ENCODE results near the gene TTLL8. TPM values are rescaled to one million over a fixed set of nuclear protein-coding genes. Genes with fewer than 3 reads are reported as not detected.
"Not testable (repeated sequence)": the region's sequence is repeated elsewhere in the genome, so short reads cannot be mapped to it uniquely, and the experiment has no call there.

TTLL8 gene
- total RNA-seq, 1 experiment from 2014 or later: not detected

DNA sequence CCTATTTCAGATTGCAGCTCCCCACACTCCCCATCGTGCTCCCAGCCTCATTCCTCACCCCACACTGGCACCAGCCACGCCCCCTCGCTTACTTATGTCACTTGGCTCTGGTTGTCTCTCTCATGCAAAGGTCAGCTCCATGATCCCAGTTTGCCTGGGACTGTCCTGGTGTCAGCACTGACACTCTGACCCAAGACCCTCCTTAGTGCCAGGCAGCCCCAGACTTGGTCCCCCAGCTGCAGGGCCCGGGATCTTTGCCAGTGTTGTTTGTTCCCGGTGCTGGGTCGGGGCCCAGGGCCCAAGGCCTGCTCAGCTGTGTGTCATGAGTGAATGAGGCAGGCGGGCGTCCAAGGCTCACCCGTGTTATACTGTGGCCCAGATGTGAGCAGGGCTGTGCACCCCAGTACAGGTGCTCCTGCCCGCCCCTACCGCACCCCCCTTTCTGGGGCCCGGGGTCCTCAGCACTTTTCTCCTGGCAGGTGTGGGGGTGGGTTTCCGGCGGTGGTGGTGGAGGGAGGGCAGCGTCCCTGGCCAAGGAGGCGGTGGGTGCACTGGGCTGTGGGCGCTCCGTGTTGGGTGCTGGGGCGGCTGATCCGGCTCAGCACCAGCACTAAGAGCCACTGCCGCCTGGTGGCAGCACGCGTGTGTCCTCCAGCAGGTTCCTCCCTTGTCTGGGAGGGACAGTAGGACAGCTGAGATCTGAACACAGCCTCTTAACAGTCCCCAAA lies 65.0 kb downstream of the TTLL8 start:
- Histone ChIP-seq H3K9me2 (replicated peaks; ENCODE audit: insufficient read depth, low read length) (no peaks in the 10 kb centered on the region), H3K4me3 (ENCODE audit: low read length) (no peak overlapping the region), H2AFZ (ENCODE audit: low read length) (no peak overlapping the region), H3K9me3 (ENCODE audit: low read length) (no peaks in the 10 kb centered on the region), H3K79me2 (ENCODE audit: low read length) (no peaks in the 10 kb centered on the region), H3K4me1 (ENCODE audit: low read length) (no peaks in the 10 kb centered on the region), H3K36me3 (ENCODE audit: insufficient read depth, low read length) (no peaks in the 10 kb centered on the region), H3K4me2 (ENCODE audit: low read depth, low read length, poor library complexity, severe bottlenecking) (no peak overlapping the region), H4K20me1 (ENCODE audit: insufficient read depth, low read depth, low read length) (no peaks in the 10 kb centered on the region), H3K27ac (ENCODE audit: low read length) (no peak overlapping the region), H3K9ac (ENCODE audit: low read length) (no peak overlapping the region), H3K27me3 (ENCODE audit: low read length) (no peaks in the 10 kb centered on the region)
- DNase-seq: peak; percentile 83

GRCh38 chr22:49991907-49992533 lies 66.1 kb downstream of the TTLL8 start:
- H3K27ac ChIP-seq (ENCODE audit: low read length): no peak overlapping the region
- H4K20me1 ChIP-seq (ENCODE audit: insufficient read depth, low read depth, low read length): no peaks in the 10 kb centered on the region
- no peaks in the 10 kb centered on the region for H3K9me3 ChIP-seq (ENCODE audit: low read length)
- no peaks in the 10 kb centered on the region for H3K9me2 ChIP-seq (replicated peaks; ENCODE audit: insufficient read depth, low read length)
- no peak for DNase-seq
- H3K4me2 ChIP-seq (ENCODE audit: low read depth, low read length, poor library complexity, severe bottlenecking): no peak overlapping the region
- no peak overlapping the region for H3K9ac ChIP-seq (ENCODE audit: low read length)
- H3K4me1 ChIP-seq (ENCODE audit: low read length): no peaks in the 10 kb centered on the region
- no peaks in the 10 kb centered on the region for H3K79me2 ChIP-seq (ENCODE audit: low read length)
- H3K4me3 ChIP-seq (ENCODE audit: low read length): no peak overlapping the region
- no peak overlapping the region for H2AFZ ChIP-seq (ENCODE audit: low read length)
- no peaks in the 10 kb centered on the region for H3K36me3 ChIP-seq (ENCODE audit: insufficient read depth, low read length)
- no peaks in the 10 kb centered on the region for H3K27me3 ChIP-seq (ENCODE audit: low read length)

GRCh38 chr22:49991167-49991566 lies 66.9 kb downstream of the TTLL8 start:
- H3K4me1 ChIP-seq (ENCODE audit: low read length): no peaks in the 10 kb centered on the region
- H3K27ac ChIP-seq (ENCODE audit: low read length): no peak overlapping the region
- H3K4me2 ChIP-seq (ENCODE audit: low read depth, low read length, poor library complexity, severe bottlenecking): no peak overlapping the region

DNA sequence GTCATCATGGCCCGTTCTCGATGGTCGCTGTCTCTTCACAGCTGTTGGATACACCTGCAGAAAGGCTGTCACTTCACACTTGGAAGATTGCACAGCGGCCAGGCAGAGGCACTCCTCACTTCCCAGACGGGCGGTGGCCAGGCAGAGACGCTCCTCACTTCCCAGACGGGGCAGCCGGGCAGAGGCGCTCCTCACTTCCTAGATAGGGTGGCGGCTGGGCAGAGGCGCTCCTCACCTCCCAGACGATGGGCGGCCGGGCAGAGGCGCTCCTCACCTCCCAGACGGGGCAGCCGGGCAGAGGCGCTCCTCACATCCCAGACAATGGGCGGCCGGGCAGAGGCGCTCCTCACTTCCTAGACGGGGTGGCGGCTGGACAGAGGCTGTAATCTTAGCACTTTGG lies 68.3 kb downstream of the TTLL8 start:
- H3K27ac ChIP-seq (ENCODE audit: low read length); DNase-seq; H3K9me3 ChIP-seq (ENCODE audit: low read length); H3K9me2 ChIP-seq (replicated peaks; ENCODE audit: insufficient read depth, low read length); H3K4me2 ChIP-seq (ENCODE audit: low read depth, low read length, poor library complexity, severe bottlenecking); H3K9ac ChIP-seq (ENCODE audit: low read length); H3K27me3 ChIP-seq (ENCODE audit: low read length); H4K20me1 ChIP-seq (ENCODE audit: insufficient read depth, low read depth, low read length); H3K36me3 ChIP-seq (ENCODE audit: insufficient read depth, low read length); H3K4me1 ChIP-seq (ENCODE audit: low read length); H3K4me3 ChIP-seq (ENCODE audit: low read length); H3K79me2 ChIP-seq (ENCODE audit: low read length); H2AFZ ChIP-seq (ENCODE audit: low read length): not testable (repeated sequence)

More at GRCh38 chr22:49991167-49991566, 66.9 kb downstream of the TTLL8 start:
- no peaks in the 10 kb centered on the region for H3K79me2 ChIP-seq (ENCODE audit: low read length)
- H3K9me2 ChIP-seq (replicated peaks; ENCODE audit: insufficient read depth, low read length): no peaks in the 10 kb centered on the region
- peaks cover under 1% of the 10 kb centered on the region; the same call in 1 of the 2 replicates for H3K9me3 ChIP-seq (ENCODE audit: low read length)
- H3K36me3 ChIP-seq (ENCODE audit: insufficient read depth, low read length): no peaks in the 10 kb centered on the region
- no peak overlapping the region for H3K4me3 ChIP-seq (ENCODE audit: low read length)
- H4K20me1 ChIP-seq (ENCODE audit: insufficient read depth, low read depth, low read length): no peaks in the 10 kb centered on the region
- H2AFZ ChIP-seq (ENCODE audit: low read length): no peak overlapping the region
- no peaks in the 10 kb centered on the region for H3K27me3 ChIP-seq (ENCODE audit: low read length)
- no peak for DNase-seq
- H3K9ac ChIP-seq (ENCODE audit: low read length): no peak overlapping the region

DNA sequence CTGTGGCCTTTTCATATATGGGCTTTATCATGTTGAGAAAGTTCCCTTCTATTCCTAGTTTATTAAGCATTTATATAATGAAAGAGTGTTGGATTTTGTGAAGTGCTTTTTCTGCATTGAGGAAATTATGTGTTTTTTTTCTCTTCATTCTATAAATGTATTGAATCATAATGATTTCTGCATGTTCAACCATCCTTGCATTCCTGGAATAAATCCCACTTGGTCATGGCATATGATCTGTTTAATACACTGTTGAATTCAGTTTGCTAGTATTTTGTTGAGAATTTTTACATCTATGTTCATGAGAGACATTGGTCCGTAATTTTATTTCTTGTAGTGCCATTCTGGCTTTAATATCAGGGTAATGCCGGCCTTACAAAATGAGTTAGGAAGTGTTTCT lies 71.8 kb downstream of the TTLL8 start:
- Histone ChIP-seq H3K79me2 (ENCODE audit: low read length) (no peaks in the 10 kb centered on the region), H3K9me2 (replicated peaks; ENCODE audit: insufficient read depth, low read length) (no peaks in the 10 kb centered on the region), H3K9ac (ENCODE audit: low read length) (no peak overlapping the region), H3K4me1 (ENCODE audit: low read length) (no peaks in the 10 kb centered on the region), H3K4me2 (ENCODE audit: low read depth, low read length, poor library complexity, severe bottlenecking) (no peak overlapping the region), H3K4me3 (ENCODE audit: low read length) (no peak overlapping the region), H3K27me3 (ENCODE audit: low read length) (no peaks in the 10 kb centered on the region), H3K36me3 (ENCODE audit: insufficient read depth, low read length) (no peaks in the 10 kb centered on the region), H3K9me3 (ENCODE audit: low read length) (peaks cover 8% of the 10 kb centered on the region; the same call in 1 of the 2 replicates), H4K20me1 (ENCODE audit: insufficient read depth, low read depth, low read length) (no peaks in the 10 kb centered on the region), H3K27ac (ENCODE audit: low read length) (no peak overlapping the region), H2AFZ (ENCODE audit: low read length) (no peak overlapping the region)
- no peak for DNase-seq

DNA sequence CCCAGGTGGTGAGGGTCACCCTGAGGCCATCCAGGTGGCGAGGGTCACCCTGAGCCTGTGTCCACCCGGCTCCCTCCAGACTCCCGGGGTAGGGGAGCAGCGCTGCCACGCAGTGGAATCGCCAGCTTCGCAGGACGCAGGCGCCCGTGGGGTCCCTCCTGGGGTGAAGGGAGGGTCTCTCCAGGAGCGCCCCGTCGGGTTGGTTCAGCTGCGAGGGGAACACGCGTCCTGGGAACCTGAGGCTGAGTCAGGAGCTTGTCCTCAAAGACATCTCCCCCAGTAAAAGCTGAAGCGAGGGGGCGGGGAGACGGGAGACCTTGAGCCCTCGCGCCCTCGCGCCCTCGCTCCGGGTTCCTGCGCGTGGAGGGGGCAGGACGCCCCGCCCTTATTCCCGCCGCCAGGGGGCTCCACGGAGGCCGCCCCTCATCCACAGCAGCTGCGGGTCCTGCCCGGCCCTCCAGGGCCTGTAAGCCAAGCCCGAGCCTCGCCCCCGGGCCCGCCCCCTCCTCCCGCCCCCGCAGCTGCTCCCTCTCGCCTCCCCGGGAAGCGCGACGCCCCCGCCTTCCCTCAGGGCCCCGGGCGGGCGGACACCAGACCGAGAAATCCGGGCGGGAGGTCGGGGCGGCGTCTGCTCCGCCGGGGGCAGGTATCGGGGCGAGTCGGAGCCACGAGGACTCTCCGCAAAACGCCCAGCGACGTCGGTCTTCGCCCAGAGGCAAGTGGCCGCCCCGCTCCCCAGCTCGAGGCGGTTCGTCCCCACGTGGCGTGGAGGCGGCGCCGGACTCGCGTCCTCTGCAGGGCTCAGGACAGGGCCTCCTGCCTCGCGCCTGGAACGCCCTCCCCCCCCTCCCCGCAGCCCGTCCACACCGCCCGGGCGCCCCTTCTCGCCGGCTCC lies 74.7 kb downstream of the TTLL8 start:
- Histone ChIP-seq H3K9me3 (ENCODE audit: low read length) (peaks cover 8% of the 10 kb centered on the region; the same call in 1 of the 2 replicates), H3K4me1 (ENCODE audit: low read length) (no peaks in the 10 kb centered on the region), H3K36me3 (ENCODE audit: insufficient read depth, low read length) (no peaks in the 10 kb centered on the region), H3K4me2 (ENCODE audit: low read depth, low read length, poor library complexity, severe bottlenecking) (no peak overlapping the region), H3K27ac (ENCODE audit: low read length) (no peak overlapping the region), H4K20me1 (ENCODE audit: insufficient read depth, low read depth, low read length) (no peaks in the 10 kb centered on the region), H2AFZ (ENCODE audit: low read length) (no peak overlapping the region), H3K79me2 (ENCODE audit: low read length) (no peaks in the 10 kb centered on the region), H3K9ac (ENCODE audit: low read length) (no peak overlapping the region), H3K9me2 (replicated peaks; ENCODE audit: insufficient read depth, low read length) (no peaks in the 10 kb centered on the region), H3K27me3 (ENCODE audit: low read length) (no peaks in the 10 kb centered on the region), H3K4me3 (ENCODE audit: low read length) (no peak overlapping the region)
- no peak for DNase-seq

GRCh38 chr22:49981799-49982198 lies 76.3 kb downstream of the TTLL8 start:
- H3K9me2 ChIP-seq (replicated peaks; ENCODE audit: insufficient read depth, low read length); H3K27me3 ChIP-seq (ENCODE audit: low read length); H3K79me2 ChIP-seq (ENCODE audit: low read length); H3K9me3 ChIP-seq (ENCODE audit: low read length); H2AFZ ChIP-seq (ENCODE audit: low read length); H3K4me2 ChIP-seq (ENCODE audit: low read depth, low read length, poor library complexity, severe bottlenecking); H3K27ac ChIP-seq (ENCODE audit: low read length); H3K4me3 ChIP-seq (ENCODE audit: low read length); H3K9ac ChIP-seq (ENCODE audit: low read length); H3K36me3 ChIP-seq (ENCODE audit: insufficient read depth, low read length); H3K4me1 ChIP-seq (ENCODE audit: low read length); DNase-seq; H4K20me1 ChIP-seq (ENCODE audit: insufficient read depth, low read depth, low read length): not testable (repeated sequence)

Data from Karpas-422 (cell line).